Activated T-helper 2 cell treated with anti-CD3 and anti-CD28 coated beads, Interferon-gamma antibody, Interleukin-2, Interleukin-4, amounts not matched to agents 10 μg/mL and 5 μg/mL and 100 μg/mL, durations not matched to agents 14 hours and 24 hours and 36 hours (primary cell): ENCODE measurements around the gene RBM22. TPM values are rescaled to one million over a fixed set of nuclear protein-coding genes. Genes with fewer than 3 reads are reported as not detected.

Experiments
- DNase-seq: peaks from one replicate; pipeline ENCODE4 v3.0.0; 2021; ENCODE audit warnings: low spot score
- H3K27ac Mint-ChIP-seq: one replicate; pipeline ENCODE4 v1.8.0; 2021; ENCODE audit warnings: mixed read lengths
- H3K27me3 Mint-ChIP-seq: one replicate; pipeline ENCODE4 v1.8.0; 2021; ENCODE audit warnings: low read depth, mixed read lengths
- H3K36me3 Mint-ChIP-seq: one replicate; pipeline ENCODE4 v1.8.0; 2021; ENCODE audit warnings: low read depth, mixed read lengths
- H3K4me1 Mint-ChIP-seq: one replicate; pipeline ENCODE4 v1.8.0; 2021; ENCODE audit warnings: low read depth, mixed read lengths
- H3K4me3 Mint-ChIP-seq: one replicate; pipeline ENCODE4 v1.8.0; 2021; ENCODE audit warnings: low read depth, mild to moderate bottlenecking, moderate library complexity, mixed read lengths
- H3K9me3 Mint-ChIP-seq: one replicate; pipeline ENCODE4 v1.8.0; 2021; ENCODE audit warnings: mixed read lengths
- intact Hi-C: fragments of 100-400 bp; cut with micrococcal nuclease; formaldehyde crosslinking; loops from one replicate; pipeline ENCODE4 v1.15.1; 2023
- total RNA-seq: library from RNA; stranded (reverse); gene quantifications from 2 replicates; pipeline ENCODE4 v1.2.3, GENCODE V29; 2022

The RBM22 gene
- total RNA-seq, 1 donor from 2014 or later: 71.7 TPM

GRCh38 chr5:150670275-150670947 lies 30.5 kb downstream of the RBM22 start:
- no peak overlapping the region for H3K27ac Mint-ChIP-seq
- intact Hi-C loops: no loop called here

GRCh38 chr5:150665044-150665443 lies 35.8 kb downstream of the RBM22 start:
- H3K9me3 Mint-ChIP-seq: no peaks in the 10 kb centered on the region
- no peaks in the 10 kb centered on the region for H3K36me3 Mint-ChIP-seq
- H3K4me1 Mint-ChIP-seq: no peaks in the 10 kb centered on the region
- intact Hi-C loops: no loop called here
- H3K27me3 Mint-ChIP-seq: peaks cover 13% of the 10 kb centered on the region
- no peak overlapping the region for H3K4me3 Mint-ChIP-seq
- no peak for DNase-seq
- H3K27ac Mint-ChIP-seq: no peak overlapping the region

More at GRCh38 chr5:150670275-150670947, 30.5 kb downstream of the RBM22 start:
- H3K36me3 Mint-ChIP-seq: no peaks in the 10 kb centered on the region
- H3K4me3 Mint-ChIP-seq: peak overlapping the region; percentile 16
- no peak for DNase-seq
- H3K27me3 Mint-ChIP-seq: peaks cover 27% of the 10 kb centered on the region
- H3K4me1 Mint-ChIP-seq: peaks cover 7% of the 10 kb centered on the region
- H3K9me3 Mint-ChIP-seq: no peaks in the 10 kb centered on the region

GRCh38 chr5:150663936-150664335 lies 36.9 kb downstream of the RBM22 start:
- intact Hi-C loops: no loop called here
- no peaks in the 10 kb centered on the region for H3K9me3 Mint-ChIP-seq
- H3K4me3 Mint-ChIP-seq: no peak overlapping the region
- no peak for DNase-seq
- H3K27ac Mint-ChIP-seq: no peak overlapping the region
- no peaks in the 10 kb centered on the region for H3K4me1 Mint-ChIP-seq
- H3K36me3 Mint-ChIP-seq: no peaks in the 10 kb centered on the region
- H3K27me3 Mint-ChIP-seq: peaks cover 12% of the 10 kb centered on the region

GRCh38 chr5:150662731-150663516 lies 37.9 kb downstream of the RBM22 start:
- Mint-ChIP-seq H3K27ac (no peak overlapping the region), H3K27me3 (peaks cover 12% of the 10 kb centered on the region), H3K9me3 (no peaks in the 10 kb centered on the region), H3K36me3 (no peaks in the 10 kb centered on the region), H3K4me1 (no peaks in the 10 kb centered on the region), H3K4me3 (no peak overlapping the region)
- no peak for DNase-seq
- intact Hi-C loops: no loop called here

- no peaks in the 10 kb centered on the region for H3K9me3 Mint-ChIP-seq
- H3K36me3 Mint-ChIP-seq: no peaks in the 10 kb centered on the region
- DNase-seq: no peak
- intact Hi-C loops: no loop called here
- no peak overlapping the region for H3K4me3 Mint-ChIP-seq
- peaks cover 15% of the 10 kb centered on the region for H3K27me3 Mint-ChIP-seq
- peaks cover 4% of the 10 kb centered on the region for H3K4me1 Mint-ChIP-seq
- no peak overlapping the region for H3K27ac Mint-ChIP-seq
These were observed 38.9 kb downstream of the RBM22 start for GRCh38 chr5:150661821-150662596.

- intact Hi-C loops: no loop called here
- H3K4me1 Mint-ChIP-seq: peaks cover 4% of the 10 kb centered on the region
- H3K27me3 Mint-ChIP-seq: peaks cover 15% of the 10 kb centered on the region
- H3K9me3 Mint-ChIP-seq: no peaks in the 10 kb centered on the region
- no peak within 1 kb of the TSS for H3K4me3 Mint-ChIP-seq
- H3K27ac Mint-ChIP-seq: no peak within 1 kb of the TSS
- DNase-seq: no peak
- no peaks in the 10 kb centered on the region for H3K36me3 Mint-ChIP-seq
These were observed 39.8 kb downstream of the RBM22 start, which contains the start of gene MYOZ3 for GRCh38 chr5:150661086-150661485. MYOZ3 (plus strand) TSS chr5:150661251; CDS start chr5:150662942, 1,691 bp downstream.

- peaks cover 6% of the 10 kb centered on the region for H3K4me1 Mint-ChIP-seq
- no peaks in the 10 kb centered on the region for H3K36me3 Mint-ChIP-seq
- H3K27ac Mint-ChIP-seq: no peak overlapping the region
- intact Hi-C loops: no loop called here
- no peak for DNase-seq
- H3K4me3 Mint-ChIP-seq: no peak overlapping the region
- H3K27me3 Mint-ChIP-seq: peaks cover 15% of the 10 kb centered on the region
- no peaks in the 10 kb centered on the region for H3K9me3 Mint-ChIP-seq
These were observed 40.6 kb downstream of the RBM22 start for GRCh38 chr5:150660108-150660831.

- no peak for DNase-seq
- no peak overlapping the region for H3K4me3 Mint-ChIP-seq
- no peaks in the 10 kb centered on the region for H3K9me3 Mint-ChIP-seq
- H3K36me3 Mint-ChIP-seq: no peaks in the 10 kb centered on the region
- intact Hi-C loops: loop anchor here (10.0 kb wide), 1 partner anchor 205 kb away; no protein-coding TSS in a partner anchor
- H3K27ac Mint-ChIP-seq: no peak overlapping the region
- peaks cover 13% of the 10 kb centered on the region for H3K27me3 Mint-ChIP-seq
- peaks cover 6% of the 10 kb centered on the region for H3K4me1 Mint-ChIP-seq
These were observed 41.3 kb downstream of the RBM22 start for GRCh38 chr5:150659360-150660107.

GRCh38 chr5:150658699-150659265 lies 42.1 kb downstream of the RBM22 start:
- Mint-ChIP-seq H3K27me3 (peaks cover 15% of the 10 kb centered on the region), H3K4me3 (no peak overlapping the region), H3K4me1 (peaks cover 6% of the 10 kb centered on the region), H3K27ac (no peak overlapping the region), H3K36me3 (no peaks in the 10 kb centered on the region), H3K9me3 (no peaks in the 10 kb centered on the region)
- no peak for DNase-seq
- intact Hi-C loops: loop anchor here (10.0 kb wide), 1 partner anchor 204 kb away; no protein-coding TSS in a partner anchor

- peaks cover 6% of the 10 kb centered on the region for H3K4me1 Mint-ChIP-seq
- DNase-seq: no peak
- H3K4me3 Mint-ChIP-seq: no peak overlapping the region
- H3K27me3 Mint-ChIP-seq: peaks cover 15% of the 10 kb centered on the region
- no peak overlapping the region for H3K27ac Mint-ChIP-seq
- intact Hi-C loops: loop anchor here (10.0 kb wide), 1 partner anchor 203 kb away; no protein-coding TSS in a partner anchor
- H3K9me3 Mint-ChIP-seq: no peaks in the 10 kb centered on the region
- no peaks in the 10 kb centered on the region for H3K36me3 Mint-ChIP-seq
These were observed 42.7 kb downstream of the RBM22 start for GRCh38 chr5:150658121-150658520.
